ENCODE measurements around the gene SNX24.

SNX24 gene

DNA sequence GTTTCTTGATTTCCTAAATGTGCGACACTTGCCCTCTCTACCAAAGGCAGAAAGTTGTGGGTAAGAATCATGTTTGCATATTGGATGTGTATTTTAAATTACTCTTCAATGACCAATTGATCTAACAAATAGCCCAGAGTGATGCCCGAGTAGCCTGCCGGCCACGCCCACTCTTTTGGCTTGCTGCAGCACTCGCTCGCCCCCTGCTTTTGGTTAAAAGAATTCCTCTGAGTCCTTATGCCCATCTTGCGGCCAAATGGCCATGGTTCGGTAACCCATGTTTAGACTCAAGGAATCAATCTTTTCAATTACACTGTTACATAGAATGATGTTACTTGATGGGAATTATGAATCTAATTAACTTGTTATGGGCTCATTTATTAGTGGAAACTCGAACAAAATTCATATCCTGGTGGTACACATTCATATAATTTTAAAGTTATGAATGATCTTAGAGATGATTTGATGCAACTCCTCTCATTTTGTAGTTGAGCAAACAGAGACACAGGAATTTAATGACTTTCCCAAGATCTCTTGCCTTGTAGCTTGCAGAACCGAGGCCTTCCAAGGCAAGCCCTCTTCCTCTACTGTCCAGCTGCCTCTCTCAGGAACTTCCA, 154.6 kb downstream of the SNX24 start:
- H3K9me3 ChIP-seq (ENCODE audit: insufficient read depth, low read length), result no peaks in the 10 kb centered on the region
- H3K4me3 ChIP-seq (ENCODE audit: insufficient read depth, low read length, poor library complexity, severe bottlenecking), result no peak overlapping the region
- no peaks in the 10 kb centered on the region for H3K9me2 ChIP-seq (replicated peaks; ENCODE audit: insufficient read depth, low read length)
- H3K9ac ChIP-seq (ENCODE audit: low read length), result no peak overlapping the region
- H3K4me2 ChIP-seq (ENCODE audit: low read depth, low read length, poor library complexity, severe bottlenecking), result no peak overlapping the region
- H3K79me2 ChIP-seq (ENCODE audit: insufficient read depth, low read length), result no peaks in the 10 kb centered on the region
- TF ChIP-seq EZH2phosphoT487 (conservative IDR thresholded peaks at IDR 0.05; ENCODE audit: low read length), result no peak
- TF ChIP-seq, protein P1, sequence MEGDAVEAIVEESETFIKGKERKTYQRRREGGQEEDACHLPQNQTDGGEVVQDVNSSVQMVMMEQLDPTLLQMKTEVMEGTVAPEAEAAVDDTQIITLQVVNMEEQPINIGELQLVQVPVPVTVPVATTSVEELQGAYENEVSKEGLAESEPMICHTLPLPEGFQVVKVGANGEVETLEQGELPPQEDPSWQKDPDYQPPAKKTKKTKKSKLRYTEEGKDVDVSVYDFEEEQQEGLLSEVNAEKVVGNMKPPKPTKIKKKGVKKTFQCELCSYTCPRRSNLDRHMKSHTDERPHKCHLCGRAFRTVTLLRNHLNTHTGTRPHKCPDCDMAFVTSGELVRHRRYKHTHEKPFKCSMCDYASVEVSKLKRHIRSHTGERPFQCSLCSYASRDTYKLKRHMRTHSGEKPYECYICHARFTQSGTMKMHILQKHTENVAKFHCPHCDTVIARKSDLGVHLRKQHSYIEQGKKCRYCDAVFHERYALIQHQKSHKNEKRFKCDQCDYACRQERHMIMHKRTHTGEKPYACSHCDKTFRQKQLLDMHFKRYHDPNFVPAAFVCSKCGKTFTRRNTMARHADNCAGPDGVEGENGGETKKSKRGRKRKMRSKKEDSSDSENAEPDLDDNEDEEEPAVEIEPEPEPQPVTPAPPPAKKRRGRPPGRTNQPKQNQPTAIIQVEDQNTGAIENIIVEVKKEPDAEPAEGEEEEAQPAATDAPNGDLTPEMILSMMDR (IDR thresholded peaks at IDR 0.05; ENCODE audit: insufficient read depth, low read length, poor library complexity, severe bottlenecking), result peak; percentile 72
- H4K20me1 ChIP-seq (ENCODE audit: low read depth, low read length), result no peaks in the 10 kb centered on the region
- no peaks in the 10 kb centered on the region for H3F3A ChIP-seq (ENCODE audit: insufficient read depth)
- no peak overlapping the region for H2AFZ ChIP-seq (ENCODE audit: low read depth, low read length, severe bottlenecking)
- no peaks in the 10 kb centered on the region for H3K36me3 ChIP-seq (ENCODE audit: low read length)
- H3K27ac ChIP-seq (ENCODE audit: low read depth, low read length), result no peak overlapping the region
- H3K27me3 ChIP-seq (ENCODE audit: low read length), result no peaks in the 10 kb centered on the region

DNA sequence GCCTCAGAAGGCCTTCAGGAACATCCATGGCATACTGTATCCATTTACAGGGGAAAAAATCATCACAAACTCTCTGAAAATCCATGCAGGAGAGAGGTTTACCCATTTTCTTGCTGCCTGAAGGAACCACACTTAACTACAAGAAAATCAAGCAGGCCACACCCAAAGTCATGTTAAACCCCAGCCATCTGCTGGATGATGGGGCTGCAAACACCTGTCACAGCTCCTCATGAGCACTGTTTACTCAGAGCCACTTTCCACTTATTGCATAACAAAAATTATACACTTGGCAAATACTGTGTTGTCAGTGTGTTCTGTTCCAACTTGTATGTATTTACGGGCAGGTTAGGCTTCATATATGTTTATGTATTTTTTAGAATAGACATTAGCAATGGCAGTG, 155.3 kb downstream of the SNX24 start:
- no peak overlapping the region for H3K4me3 ChIP-seq (ENCODE audit: insufficient read depth, low read length, poor library complexity, severe bottlenecking)
- no peaks in the 10 kb centered on the region for H3K9me2 ChIP-seq (replicated peaks; ENCODE audit: insufficient read depth, low read length)
- no peak overlapping the region for H3K4me2 ChIP-seq (ENCODE audit: low read depth, low read length, poor library complexity, severe bottlenecking)
- no peak overlapping the region for H2AFZ ChIP-seq (ENCODE audit: low read depth, low read length, severe bottlenecking)
- TF ChIP-seq, protein P1 (IDR thresholded peaks at IDR 0.05; ENCODE audit: insufficient read depth, low read length, poor library complexity, severe bottlenecking), result no peak
- TF ChIP-seq EZH2phosphoT487 (conservative IDR thresholded peaks at IDR 0.05; ENCODE audit: low read length), result no peak
- no peak overlapping the region for H3K9ac ChIP-seq (ENCODE audit: low read length)
- H3K27ac ChIP-seq (ENCODE audit: low read depth, low read length), result no peak overlapping the region
- no peaks in the 10 kb centered on the region for H3F3A ChIP-seq (ENCODE audit: insufficient read depth)
- H3K9me3 ChIP-seq (ENCODE audit: insufficient read depth, low read length), result no peaks in the 10 kb centered on the region
- H3K36me3 ChIP-seq (ENCODE audit: low read length), result no peaks in the 10 kb centered on the region
- no peaks in the 10 kb centered on the region for H3K79me2 ChIP-seq (ENCODE audit: insufficient read depth, low read length)
- no peaks in the 10 kb centered on the region for H4K20me1 ChIP-seq (ENCODE audit: low read depth, low read length)
- H3K27me3 ChIP-seq (ENCODE audit: low read length), result no peaks in the 10 kb centered on the region

DNA sequence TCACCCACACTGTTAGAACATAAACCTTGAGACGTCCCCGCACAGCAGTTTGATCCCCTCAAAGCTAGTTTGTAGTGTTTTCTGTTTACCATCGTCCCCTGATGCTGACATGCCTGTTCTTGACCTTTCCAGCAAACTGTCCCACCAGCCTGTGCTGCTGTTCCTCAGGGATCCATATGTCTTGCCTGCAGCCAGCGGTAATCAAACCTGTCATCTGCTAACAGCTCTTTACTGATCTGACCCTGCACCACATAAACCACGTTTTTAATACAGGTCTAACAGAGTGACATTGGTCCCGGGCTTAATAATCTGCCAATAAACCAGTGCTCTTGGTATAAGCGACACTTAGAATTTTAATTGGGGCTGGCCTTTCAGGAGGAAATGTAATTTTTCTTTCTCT, 156.4 kb downstream of the SNX24 start:
- no peaks in the 10 kb centered on the region for H4K20me1 ChIP-seq (ENCODE audit: low read depth, low read length)
- no peaks in the 10 kb centered on the region for H3K36me3 ChIP-seq (ENCODE audit: low read length)
- no peak overlapping the region for H3K27ac ChIP-seq (ENCODE audit: low read depth, low read length)
- H3K79me2 ChIP-seq (ENCODE audit: insufficient read depth, low read length), result no peaks in the 10 kb centered on the region
- TF ChIP-seq, protein P1 (IDR thresholded peaks at IDR 0.05; ENCODE audit: insufficient read depth, low read length, poor library complexity, severe bottlenecking), result no peak
- TF ChIP-seq EZH2phosphoT487 (conservative IDR thresholded peaks at IDR 0.05; ENCODE audit: low read length), result no peak
- no peak overlapping the region for H3K4me3 ChIP-seq (ENCODE audit: insufficient read depth, low read length, poor library complexity, severe bottlenecking)
- no peaks in the 10 kb centered on the region for H3K9me3 ChIP-seq (ENCODE audit: insufficient read depth, low read length)
- no peaks in the 10 kb centered on the region for H3F3A ChIP-seq (ENCODE audit: insufficient read depth)
- H3K27me3 ChIP-seq (ENCODE audit: low read length), result no peaks in the 10 kb centered on the region
- H3K4me2 ChIP-seq (ENCODE audit: low read depth, low read length, poor library complexity, severe bottlenecking), result no peak overlapping the region
- no peak overlapping the region for H2AFZ ChIP-seq (ENCODE audit: low read depth, low read length, severe bottlenecking)
- H3K9ac ChIP-seq (ENCODE audit: low read length), result no peak overlapping the region
- no peaks in the 10 kb centered on the region for H3K9me2 ChIP-seq (replicated peaks; ENCODE audit: insufficient read depth, low read length)

All from SU-DHL-6 (cell line).